GM12878 (cell line): ENCODE data around the gene HCFC1. TPM values are rescaled to one million over a fixed set of nuclear protein-coding genes. Genes with fewer than 3 reads are reported as not detected.
A peak's percentile ranks its signal among the peaks of the same experiment; 100 is the strongest.
"Not testable (repeated sequence)": the region's sequence is repeated elsewhere in the genome, so short reads cannot be mapped to it uniquely, and the experiment has no call there.

Experiments
- ATAC-seq: fragments of 200-7000 bp; cut with Tn5 transposase; 3 replicates; pipeline ENCODE4 v1.9.1; 2020; ENCODE audit warnings: mild to moderate bottlenecking, moderate library complexity
- BruUV-seq: library from RNA; stranded (reverse); fragments of 400-500 nt; replicated peaks from 2 replicates; lab custom pipeline; 2021; lab: Mats Ljungman, UMichigan
- CTCF ChIA-PET: fragments of 300-600 bp; sonication (Branson Sonifier 250); formaldehyde crosslinking; extraction: SDS; loops from one replicate; lab custom pipeline; 2021; ENCODE audit warnings: inconsistent platforms; lab: Yijun Ruan, JAX
- POLR2A ChIA-PET: fragments of 350-600 bp; formaldehyde crosslinking; extraction: SDS; loops from one replicate; lab custom pipeline; 2021; ENCODE audit warnings: inconsistent platforms; lab: Charles Lee
- RAD21 ChIA-PET: fragments of 300-600 bp; sonication (Branson Sonifier 250); formaldehyde crosslinking; loops from one replicate; lab custom pipeline; 2023; ENCODE audit warnings: antibody characterized with exemption; ENCODE audit not compliant: unreplicated experiment; lab: Charles Lee
- SMC1A ChIA-PET: fragments of 300-600 bp; sonication (Branson Sonifier 250); formaldehyde crosslinking; loops from one replicate; lab custom pipeline; 2023; ENCODE audit not compliant: unreplicated experiment, uncharacterized antibody; lab: Charles Lee
- DNase-seq: peaks from one replicate; pipeline ENCODE4 v3.0.0-alpha.2; 2011; ENCODE audit warnings: low read depth, low spot score
- FAIRE-seq: peaks from 3 replicates; lab custom pipeline; 2011; peaks lifted over from hg19 to GRCh38; lab: Jason Lieb, UNC
- H2AFZ ChIP-seq: 2 replicates; pipeline ENCODE4 v1.6.0; 2011; ENCODE audit warnings: low read depth, low read length, control low read depth; ENCODE audit not compliant: control insufficient read depth
- H3K27ac ChIP-seq: 2 replicates; pipeline ENCODE4 v1.5.1; 2011; ENCODE audit warnings: control low read depth; ENCODE audit not compliant: control insufficient read depth, insufficient read depth
- H3K27me3 ChIP-seq, 2 experiments: replicated peaks in 1 of 2; 2 replicates each; pipeline versions ENCODE4 v1.6.0 to v1.6.1; 2011; ENCODE audit warnings: low read length in 1 of 2; ENCODE audit not compliant: control insufficient read depth in 2 of 2, insufficient read depth in 2 of 2
- H3K36me3 ChIP-seq, 2 experiments: 2 replicates each; pipeline ENCODE4 v1.5.1; 2011; ENCODE audit warnings: low read length in 1 of 2; ENCODE audit not compliant: control insufficient read depth in 2 of 2, insufficient read depth in 2 of 2
- H3K4me1 ChIP-seq: 2 replicates; pipeline ENCODE4 v1.6.1; 2011; ENCODE audit warnings: mild to moderate bottlenecking, low read length, moderate library complexity, mixed read lengths; ENCODE audit not compliant: control insufficient read depth, insufficient read depth
- H3K4me2 ChIP-seq: 2 replicates; pipeline ENCODE4 v1.6.0; 2011; ENCODE audit warnings: control low read depth; ENCODE audit not compliant: control insufficient read depth, insufficient read depth
- H3K4me3 ChIP-seq: fragments of 200-600 bp; sonication (generic); 2 replicates; pipeline ENCODE4 v1.5.1; 2016
- H3K79me2 ChIP-seq: 2 replicates; pipeline ENCODE4 v1.6.0; 2011; ENCODE audit warnings: low read length; ENCODE audit not compliant: control insufficient read depth, insufficient read depth
- H3K9ac ChIP-seq: 2 replicates; pipeline ENCODE4 v1.8.0; 2011; ENCODE audit warnings: low read length, control low read depth, mixed read lengths; ENCODE audit not compliant: control insufficient read depth, insufficient read depth
- H3K9me3 ChIP-seq: replicated peaks from 3 replicates; pipeline ENCODE4 v1.5.1; 2011; ENCODE audit warnings: mild to moderate bottlenecking, low read length; ENCODE audit not compliant: control insufficient read depth, insufficient read depth
- H4K20me1 ChIP-seq: 2 replicates; pipeline ENCODE4 v1.6.0; 2011; ENCODE audit not compliant: control insufficient read depth, insufficient read depth
- CBX3 ChIP-seq: fragments of 200-600 bp; sonication (generic); IDR thresholded peaks from 2 replicates; pipeline ENCODE4 v1.6.1; 2016; ENCODE audit warnings: low read depth, borderline replicate concordance
- IKZF1 ChIP-seq: fragments of 450-650 bp; conservative IDR thresholded peaks from 2 replicates; pipeline ENCODE4 v1.6.1; 2017; ENCODE audit warnings: antibody characterized with exemption, mild to moderate bottlenecking
- KDM1A ChIP-seq: fragments of 200-600 bp; sonication (generic); IDR thresholded peaks from 2 replicates; pipeline ENCODE4 v1.6.1; 2016; ENCODE audit warnings: borderline replicate concordance
- NR2C1 ChIP-seq: fragments of 450-650 bp; IDR thresholded peaks from 2 replicates; pipeline ENCODE4 v1.6.1; 2017; ENCODE audit warnings: antibody characterized with exemption, mild to moderate bottlenecking, moderate library complexity
- NR2F1 ChIP-seq: fragments of 450-650 bp; conservative IDR thresholded peaks from 2 replicates; pipeline ENCODE4 v1.6.1; 2017; ENCODE audit warnings: mild to moderate bottlenecking
- RELB ChIP-seq: fragments of 450-650 bp; IDR thresholded peaks from 2 replicates; pipeline ENCODE4 v1.6.1; 2017; ENCODE audit warnings: low read depth, mild to moderate bottlenecking, moderate library complexity
- WGBS: methylation state at CpG from one replicate; pipeline ENCODE4 v1.1.6; 2016; ENCODE audit warnings: low lambda C conversion rate; ENCODE audit not compliant: insufficient replicate concordance, insufficient coverage; ENCODE audit errors: missing lambda C conversion rate; 5-methylcytosine and 5-hydroxymethylcytosine counted together
- in situ Hi-C: fragments of 300-500 bp; cut with MboI; formaldehyde crosslinking; loops from 9 replicates; pipeline ENCODE4 v1.14.3; 2018; ENCODE audit warnings: mixed read lengths
- intact Hi-C: fragments of 100-400 bp; cut with micrococcal nuclease; formaldehyde crosslinking; loops from one replicate; pipeline ENCODE4 v1.14.2; 2022; ENCODE audit not compliant: unreplicated experiment
- polyA plus RNA-seq, 11 experiments: library from polyadenylated mRNA; depleted of rRNA in 4 of 11; unstranded in 6 of 11; stranded (reverse) in 5 of 11; fragments of >200 nt; fragmentation: Nextera tagmentation in 4 of 11; fragmentation: Illumina TruSeq in 1 of 11; extraction: Ambion mirVana in 4 of 11; extraction: Trizol in 1 of 11; gene quantifications; 1 replicate in 1 of 11; 2 replicates in 10 of 11; pipeline versions ENCODE4 v1.2.1 to v1.2.3, GENCODE V29; 2011 to 2016; ENCODE audit warnings: inconsistent platforms in 2 of 11, missing spikeins in 2 of 11, low read depth in 1 of 11
- total RNA-seq, 4 experiments: library from RNA; depleted of rRNA in 3 of 4; stranded (reverse); fragments of >200 nt in 3 of 4; fragmentation: Illumina TruSeq in 1 of 4; extraction: Trizol in 1 of 4; gene quantifications; 2 replicates each; pipeline versions ENCODE4 v1.2.1 to v1.2.3, GENCODE V29; 2013 to 2021
- TF ChIP-seq, protein P1 (sequence below): fragments of 450-650 bp; IDR thresholded peaks from 2 replicates; pipeline ENCODE4 v1.6.1; 2017; ENCODE audit warnings: mild to moderate bottlenecking

Gene HCFC1
- total and polyA plus RNA-seq, 10 of the 15 experiments (the other 5 are each of a cell fraction or from before 2014, with no cell fraction given) = 3.9 to 92.7 (median 23.5) TPM

DNA sequence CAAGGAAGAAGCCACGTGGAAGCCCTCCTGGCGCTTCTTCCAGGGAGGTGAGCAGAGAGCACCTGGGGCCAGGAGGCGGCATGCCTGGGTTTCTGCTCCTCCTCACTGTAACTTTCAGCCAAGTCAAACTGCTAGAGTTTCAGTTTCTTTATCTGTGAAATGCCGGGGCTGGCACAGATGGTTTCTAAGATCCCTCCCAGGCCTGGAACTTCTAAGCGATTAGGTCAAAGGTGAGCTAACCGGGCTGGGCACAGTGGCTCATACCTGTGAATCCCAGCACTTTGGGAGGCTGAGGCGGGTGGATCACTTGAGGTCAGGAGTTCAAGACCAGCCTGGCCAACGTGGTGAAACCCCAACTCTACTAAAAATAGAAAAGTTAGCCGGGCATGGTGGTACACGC is 8.8 kb upstream of the HCFC1 start:
- intact Hi-C loops, H3K36me3 ChIP-seq, BruUV-seq, H3K9ac ChIP-seq, H3K9me3 ChIP-seq, H4K20me1 ChIP-seq, H3K27me3 ChIP-seq, H3K79me2 ChIP-seq, H3K4me3 ChIP-seq, DNase-seq, H2AFZ ChIP-seq: not testable (repeated sequence)
- H3K4me2 ChIP-seq = peak overlapping the region; percentile 63; the same call in 1 of the 2 replicates
- 9% methylated on average over 9 of the region's 10 CpGs for WGBS
- peak; percentile 72 for ATAC-seq
- peak; percentile 38; the same call in 1 of the 2 replicates for TF ChIP-seq IKZF1
- TF ChIP-seq NR2C1 = peak; percentile 56
- peak; percentile 89 for TF ChIP-seq NR2F1
- H3K27ac ChIP-seq = peak overlapping the region; percentile 60
- CTCF ChIA-PET = interaction anchor here (0.7 to 2.3 kb wide), 5 partner anchors 13 to 40 kb away, joined by 3 to 8 read pairs (median 5); no protein-coding TSS in a partner anchor
- RAD21 ChIA-PET = interaction anchor here (1.0 to 2.3 kb wide), 6 partner anchors 10 to 61 kb away, joined by 3 to 14 read pairs (median 6); no protein-coding TSS in a partner anchor
- POLR2A ChIA-PET = interaction anchor here (0.6 to 3.2 kb wide), 6 partner anchors 9 to 515 kb away, joined by 3 to 17 read pairs (median 6); partner anchors contain the start of gene HCFC1
- peaks cover 37% of the 10 kb centered on the region for H3K4me1 ChIP-seq
- SMC1A ChIA-PET = interaction anchor here (0.9 to 3.2 kb wide), 9 partner anchors 8 to 61 kb away, joined by 3 to 27 read pairs (median 5); partner anchors contain the start of genes HCFC1 and TMEM187
- FAIRE-seq = peak; percentile 98
- in situ Hi-C loops = loop anchor here (10.0 kb wide), 1 partner anchor 56 kb away; the partner anchor contains the start of gene ARHGAP4

DNA sequence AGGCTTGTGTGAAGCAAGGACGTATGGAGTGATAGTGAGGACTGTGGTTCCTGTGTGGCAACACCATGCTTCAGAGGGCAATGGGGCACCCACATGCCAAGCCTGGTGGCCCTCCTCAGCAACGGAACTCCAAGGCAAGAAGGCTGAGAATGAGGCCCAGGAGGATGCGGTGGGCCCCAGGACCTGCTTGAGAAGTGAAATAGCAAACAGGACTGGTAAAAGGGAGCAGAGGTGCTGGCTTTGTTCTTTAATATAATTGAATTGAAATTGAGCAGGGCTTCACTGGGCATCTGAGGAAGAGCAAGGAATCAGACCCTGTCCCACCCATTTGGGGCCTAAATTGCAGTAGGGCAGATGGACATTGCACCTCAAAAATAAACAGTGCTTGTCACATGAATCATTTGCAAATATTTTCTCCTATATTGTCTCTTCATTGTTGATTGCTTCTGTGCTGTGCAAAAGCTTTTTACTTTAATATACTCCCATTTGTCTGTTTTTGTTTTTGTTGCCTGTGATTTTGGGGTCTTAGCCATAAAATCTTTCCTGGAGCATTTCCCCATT is 3.2 kb upstream of the HCFC1 start:
- Histone ChIP-seq H3K4me1 (peaks cover 10% of the 10 kb centered on the region), H3K9ac (no peak overlapping the region), H3K27ac (0 out of 2 replicates have a peak overlapping the region, but pooled peaks have one; percentile 99), H3K36me3 (no peaks in the 10 kb centered on the region), H3K27me3 (no peaks in the 10 kb centered on the region), H4K20me1 (no peaks in the 10 kb centered on the region), H3K9me3 (no peaks in the 10 kb centered on the region), H3K79me2 (peaks cover 29% of the 10 kb centered on the region), H2AFZ (no peak overlapping the region), H3K4me2 (peak overlapping the region; percentile 89; the same call in 1 of the 2 replicates), H3K4me3 (no peak overlapping the region)
- intact Hi-C loops (loop anchor here (5.0 kb wide), 1 partner anchor 122 kb away; the partner anchor contains the start of gene MECP2), in situ Hi-C loops (no loop called here)
- ChIA-PET RAD21 (interaction anchor here (0.6 to 2.2 kb wide), 4 partner anchors 10 to 203 kb away, joined by 3 to 11 read pairs (median 6); no protein-coding TSS in a partner anchor), POLR2A (interaction anchor here (1.2 to 2.1 kb wide), 3 partner anchors 30 to 33 kb away, joined by 3 to 8 read pairs (median 8); no protein-coding TSS in a partner anchor), SMC1A (interaction anchor here (0.7 to 1.9 kb wide), 2 partner anchors 39 to 99 kb away, joined by 3 to 5 read pairs; no protein-coding TSS in a partner anchor), CTCF (interaction anchor here (1.2 kb wide), 1 partner anchor 78 kb away, joined by 3 read pairs; no protein-coding TSS in a partner anchor)
- WGBS = 98% methylated on average over 3 of the region's 3 CpGs
- no peak for DNase-seq
- BruUV-seq = no TSS peak
- no peak for FAIRE-seq
- ATAC-seq = no peak
- TF ChIP-seq CBX3 = no peak
- no peak for TF ChIP-seq RELB
- TF ChIP-seq, protein P1, sequence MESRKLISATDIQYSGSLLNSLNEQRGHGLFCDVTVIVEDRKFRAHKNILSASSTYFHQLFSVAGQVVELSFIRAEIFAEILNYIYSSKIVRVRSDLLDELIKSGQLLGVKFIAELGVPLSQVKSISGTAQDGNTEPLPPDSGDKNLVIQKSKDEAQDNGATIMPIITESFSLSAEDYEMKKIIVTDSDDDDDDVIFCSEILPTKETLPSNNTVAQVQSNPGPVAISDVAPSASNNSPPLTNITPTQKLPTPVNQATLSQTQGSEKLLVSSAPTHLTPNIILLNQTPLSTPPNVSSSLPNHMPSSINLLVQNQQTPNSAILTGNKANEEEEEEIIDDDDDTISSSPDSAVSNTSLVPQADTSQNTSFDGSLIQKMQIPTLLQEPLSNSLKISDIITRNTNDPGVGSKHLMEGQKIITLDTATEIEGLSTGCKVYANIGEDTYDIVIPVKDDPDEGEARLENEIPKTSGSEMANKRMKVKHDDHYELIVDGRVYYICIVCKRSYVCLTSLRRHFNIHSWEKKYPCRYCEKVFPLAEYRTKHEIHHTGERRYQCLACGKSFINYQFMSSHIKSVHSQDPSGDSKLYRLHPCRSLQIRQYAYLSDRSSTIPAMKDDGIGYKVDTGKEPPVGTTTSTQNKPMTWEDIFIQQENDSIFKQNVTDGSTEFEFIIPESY = no peak
- TF ChIP-seq KDM1A = no peak
